Right ventricle myocardium superior (tissue), 1 donor: Measurements from ENCODE around the gene ELFN1. TPM values are rescaled to one million over a fixed set of nuclear protein-coding genes. Genes with fewer than 3 reads are reported as not detected.
A peak's percentile ranks its signal among the peaks of the same experiment; 100 is the strongest.
"Not testable (repeated sequence)": the region's sequence is repeated elsewhere in the genome, so short reads cannot be mapped to it uniquely, and the experiment has no call there.

ENCODE experiments used
- ATAC-seq: fragments of 200-7000 bp; cut with Tn5 transposase; one replicate; pipeline ENCODE4 v1.9.1; 2020; ENCODE audit warnings: mild to moderate bottlenecking; ENCODE audit not compliant: poor library complexity
- DNase-seq: peaks from one replicate; pipeline ENCODE4 v3.0.0-alpha.2; 2020
- intact Hi-C: fragments of 100-400 bp; cut with DNase I; formaldehyde crosslinking; loops from one replicate; pipeline ENCODE4 v1.11.2; 2022
- total RNA-seq: library from RNA; stranded (reverse); fragmentation: NEBNext Ultra II Directional; extraction: Animal tissue kit (Norgen Biotek cat#: 25700); gene quantifications from one replicate; pipeline ENCODE4 v1.2.1, GENCODE V29; 2021
- donor health status: DM: no; HTN: yes; CAD: no; lungs with severe emphysema.

The ELFN1 gene
- total RNA-seq, 1 donor from 2014 or later: 10.8 TPM

DNA sequence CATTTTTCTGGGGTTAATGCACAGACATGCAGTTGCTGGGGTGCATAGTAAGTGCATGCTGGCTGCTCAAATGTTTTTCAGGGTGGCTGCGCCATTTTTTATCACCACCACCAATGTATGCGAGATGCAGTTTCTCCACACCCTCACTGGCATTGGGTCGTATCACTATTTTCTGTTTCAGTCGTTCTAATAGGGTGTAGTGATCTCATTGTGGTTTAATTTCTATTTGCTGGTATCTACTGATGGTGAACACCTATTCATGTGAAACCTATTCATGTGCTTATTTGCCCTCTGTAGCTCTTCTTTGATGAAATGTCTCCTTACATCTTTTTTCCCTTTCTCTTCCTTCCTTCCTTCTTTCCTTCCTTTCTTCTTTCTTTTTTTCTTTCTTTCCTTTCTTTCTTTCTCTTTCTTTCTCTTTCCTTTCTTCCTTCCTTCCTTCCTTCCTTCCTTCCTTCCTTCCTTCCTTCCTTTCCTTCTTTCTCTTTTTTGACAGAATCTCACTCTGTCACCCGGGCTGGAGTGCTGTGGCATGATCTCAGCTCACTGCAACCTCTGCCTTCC is 84.3 kb downstream of the ELFN1 start:
- ATAC-seq (no peak), DNase-seq (no peak)
- intact Hi-C loops: no loop called here

DNA sequence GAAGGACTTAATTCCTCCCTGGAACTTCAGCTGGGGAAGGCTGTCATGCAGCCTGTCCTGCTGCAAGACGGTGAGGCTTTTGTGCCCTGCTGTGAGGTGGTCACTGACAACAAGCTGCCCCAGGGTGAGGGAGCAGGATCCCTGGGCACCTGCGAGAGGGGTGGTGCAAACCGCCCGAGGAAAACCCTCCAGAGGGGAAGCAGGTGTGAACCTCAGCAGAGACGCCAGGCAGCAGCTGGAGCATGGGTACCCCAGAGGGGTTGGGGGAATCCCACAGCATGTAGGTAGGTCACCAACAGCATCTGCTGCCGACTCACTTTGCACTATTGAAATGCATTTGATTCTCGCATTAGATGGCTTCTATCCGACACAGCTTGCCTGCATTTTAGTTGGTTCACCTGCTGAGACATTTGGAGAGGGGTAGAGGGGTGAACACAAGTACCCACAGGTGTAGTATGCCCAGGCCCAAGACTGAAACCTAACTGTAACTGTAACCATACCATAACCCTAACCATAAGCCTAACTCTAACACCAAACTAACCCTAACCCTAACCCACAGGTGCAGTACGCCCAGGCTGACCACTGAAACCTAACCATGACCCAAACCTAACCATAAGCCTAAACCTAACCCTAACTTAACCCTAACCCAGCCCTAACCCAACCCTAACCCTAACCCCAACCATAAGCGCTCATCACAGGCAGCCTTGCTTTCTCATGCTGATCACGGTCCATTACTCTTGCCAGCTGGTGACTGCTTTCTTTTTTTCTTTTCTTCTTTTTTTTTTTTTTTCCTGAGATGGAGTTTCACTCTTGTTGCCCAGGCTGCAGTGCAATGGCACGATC is 85.9 kb downstream of the ELFN1 start:
- intact Hi-C loops: no loop called here
- DNase-seq: no peak
- ATAC-seq: no peak

DNA sequence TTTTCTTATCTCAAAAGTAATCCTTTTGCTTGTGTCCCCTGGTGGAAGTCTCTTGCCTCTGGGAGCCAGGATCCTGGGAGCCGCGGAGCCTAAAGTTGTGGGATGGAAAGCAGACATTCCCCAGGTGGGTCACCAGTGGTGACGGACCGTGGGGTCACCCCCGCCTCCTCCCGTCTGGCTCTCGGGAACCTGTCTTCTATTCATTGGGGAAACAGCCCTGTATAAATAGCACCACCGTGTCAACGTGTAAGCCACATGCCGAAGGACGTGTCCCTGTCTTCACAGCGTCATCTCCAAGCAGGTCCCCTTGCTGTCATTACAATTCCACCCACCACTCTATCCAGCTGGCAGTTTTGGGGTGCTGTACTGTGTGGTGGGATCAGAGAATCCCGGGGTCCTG is 87.5 kb downstream of the ELFN1 start:
- ATAC-seq: no peak
- no peak for DNase-seq
- intact Hi-C loops: no loop called here

DNA sequence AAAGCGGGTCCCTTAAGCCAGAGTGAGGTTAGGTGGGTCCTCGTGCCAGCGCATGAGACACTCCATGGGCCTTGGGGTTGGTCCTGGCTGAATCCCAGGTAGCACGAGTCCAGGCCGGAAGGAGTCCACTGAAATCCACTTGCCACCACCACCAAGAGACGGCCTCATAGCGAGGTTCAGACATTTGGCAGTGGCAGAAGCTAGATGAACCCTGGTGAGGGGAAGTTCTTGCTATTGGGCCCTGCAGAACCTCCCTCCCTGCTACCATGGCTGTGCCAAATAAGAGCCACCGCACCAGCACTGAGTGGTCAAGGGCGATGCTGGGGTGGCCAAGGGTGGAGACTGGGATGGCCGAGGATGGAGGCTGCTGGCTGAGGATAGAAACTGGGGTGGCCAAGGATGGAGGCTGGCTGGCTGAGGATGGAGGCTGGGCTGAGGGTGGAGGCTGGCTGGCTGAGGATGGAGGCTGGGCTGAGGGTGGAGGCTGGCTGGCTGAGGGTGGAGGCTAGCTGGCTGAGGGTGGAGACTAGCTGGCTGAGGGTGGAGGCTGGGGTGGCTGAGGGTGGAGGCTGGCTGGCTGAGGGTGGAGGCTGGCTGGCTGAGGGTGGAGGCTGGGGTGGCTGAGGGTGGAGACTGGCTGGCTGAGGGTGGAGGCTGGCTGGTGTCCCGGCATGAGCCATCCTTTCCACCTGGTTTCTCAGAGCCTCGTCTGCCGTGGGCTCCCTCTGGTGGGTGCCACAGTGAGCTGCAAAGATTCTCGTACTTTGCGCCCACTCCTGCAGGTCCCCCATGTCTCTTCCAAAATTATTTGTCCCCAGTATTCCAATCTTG is 88.2 kb downstream of the ELFN1 start:
- peak; percentile 80 for ATAC-seq
- no peak for DNase-seq
- intact Hi-C loops: no loop called here

GRCh38 chr7:1758859-1759521 is 88.9 kb downstream of the ELFN1 start:
- DNase-seq (peak; percentile 75), ATAC-seq (peak; percentile 96)
- intact Hi-C loops: no loop called here

- no peak for ATAC-seq
- intact Hi-C loops: loop anchor here (2.0 kb wide), 1 partner anchor 98 kb away; no protein-coding TSS in a partner anchor
- DNase-seq: no peak
Observed at GRCh38 chr7:1761097-1761496, 91.0 kb downstream of the ELFN1 start.

DNA sequence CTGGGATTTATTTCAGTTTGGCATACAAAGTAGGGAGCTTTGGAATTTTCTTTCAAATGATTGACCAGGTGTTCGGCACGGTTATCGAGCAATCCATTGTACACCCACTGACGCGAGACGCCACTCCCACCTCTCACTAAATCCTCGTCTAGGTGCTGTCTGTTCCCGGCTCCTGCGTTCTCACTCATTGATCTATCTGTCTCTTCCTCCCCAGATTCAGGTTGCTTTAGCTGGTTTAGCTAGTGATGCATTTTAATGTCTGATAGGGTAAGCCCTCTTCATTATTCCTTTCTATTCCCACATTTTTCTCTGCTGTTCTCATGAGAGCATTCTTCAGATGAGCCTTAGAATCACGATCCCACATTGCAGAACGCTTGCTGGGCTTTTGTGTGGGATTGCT is 91.7 kb downstream of the ELFN1 start:
- ATAC-seq: no peak
- no peak for DNase-seq
- intact Hi-C loops: loop anchor here (2.0 kb wide), 1 partner anchor 99 kb away; no protein-coding TSS in a partner anchor

- ATAC-seq (no peak), DNase-seq (no peak)
- intact Hi-C loops: no loop called here
Observed at GRCh38 chr7:1762238-1762945, 92.3 kb downstream of the ELFN1 start.

GRCh38 chr7:1763033-1763432 is 93.0 kb downstream of the ELFN1 start:
- DNase-seq (no peak), ATAC-seq (no peak)
- intact Hi-C loops: no loop called here

DNA sequence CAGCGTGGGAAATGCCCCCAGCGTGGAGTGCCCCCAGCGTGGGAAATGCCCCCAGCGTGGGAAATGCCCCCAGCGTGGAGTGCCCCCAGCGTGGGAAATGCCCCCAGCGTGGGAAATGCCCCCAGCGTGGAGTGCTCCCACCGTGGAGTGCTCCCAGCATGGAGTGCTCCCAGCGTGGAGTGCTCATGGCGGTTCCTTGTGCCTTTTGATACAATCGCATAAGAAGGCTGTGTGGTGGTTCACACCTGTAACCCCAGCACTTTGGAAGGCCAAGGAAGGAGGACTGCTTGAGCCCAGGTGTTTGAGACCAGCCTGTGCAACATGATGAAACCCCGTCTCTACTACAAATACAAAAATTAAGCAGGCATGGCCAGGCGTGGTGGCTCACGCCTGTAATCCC is 93.8 kb downstream of the ELFN1 start:
- DNase-seq, intact Hi-C loops, ATAC-seq: not testable (repeated sequence)

DNA sequence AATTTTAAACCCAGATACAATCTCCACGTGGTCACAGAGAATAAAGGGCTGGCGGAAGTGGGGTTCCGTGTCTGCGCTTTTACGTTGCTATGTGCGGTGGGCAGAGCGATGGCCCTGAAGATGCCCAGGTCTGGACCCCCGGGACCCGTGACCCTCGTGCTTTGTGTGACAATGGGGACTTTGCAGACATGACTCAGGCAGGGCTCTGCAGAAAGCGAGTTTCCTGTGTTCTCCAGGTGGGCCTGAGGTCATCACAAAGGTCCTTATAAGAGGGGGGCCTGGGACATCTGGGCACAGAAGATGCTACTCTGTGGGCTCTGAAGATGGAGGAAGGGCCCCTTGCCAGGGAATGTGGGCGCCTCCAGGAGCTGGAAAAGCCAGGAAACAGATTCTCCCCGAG is 95.3 kb downstream of the ELFN1 start:
- DNase-seq (no peak), ATAC-seq (no peak)
- intact Hi-C loops: loop anchor here (5.0 kb wide), 1 partner anchor 183 kb away; no protein-coding TSS in a partner anchor

DNA sequence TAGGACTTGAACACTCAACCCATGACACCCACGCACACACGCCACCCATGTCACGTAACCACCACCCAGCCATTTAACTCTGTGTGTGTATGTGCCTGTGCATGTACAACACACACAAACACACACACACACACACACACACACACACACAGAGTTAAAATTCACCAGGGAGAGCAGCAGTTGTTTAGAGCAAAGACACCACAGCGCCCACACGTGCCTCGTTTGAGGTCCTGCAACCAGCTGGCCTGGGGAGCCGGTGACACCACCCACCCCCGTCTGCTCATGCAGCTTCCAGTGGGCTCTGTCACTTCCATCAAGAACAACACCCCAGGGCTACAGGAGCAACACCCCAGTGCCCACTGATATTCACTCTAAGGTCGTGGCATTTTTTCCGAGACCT is 97.4 kb downstream of the ELFN1 start:
- peak; percentile 41 for ATAC-seq
- intact Hi-C loops: loop anchor here (5.0 kb wide), 1 partner anchor 185 kb away; no protein-coding TSS in a partner anchor

GRCh38 chr7:1768832-1769231 is 98.8 kb downstream of the ELFN1 start:
- intact Hi-C loops: loop anchor here (5.0 kb wide), 1 partner anchor 187 kb away; no protein-coding TSS in a partner anchor
- ATAC-seq: no peak
- no peak for DNase-seq

More for the DNA sequence above, 97.4 kb downstream of the ELFN1 start:
- DNase-seq: no peak

GRCh38 chr7:1769286-1770200 is 99.5 kb downstream of the ELFN1 start:
- intact Hi-C loops: loop anchor here (5.0 kb wide), 1 partner anchor 187 kb away; no protein-coding TSS in a partner anchor
- no peak for ATAC-seq
- no peak for DNase-seq

DNA sequence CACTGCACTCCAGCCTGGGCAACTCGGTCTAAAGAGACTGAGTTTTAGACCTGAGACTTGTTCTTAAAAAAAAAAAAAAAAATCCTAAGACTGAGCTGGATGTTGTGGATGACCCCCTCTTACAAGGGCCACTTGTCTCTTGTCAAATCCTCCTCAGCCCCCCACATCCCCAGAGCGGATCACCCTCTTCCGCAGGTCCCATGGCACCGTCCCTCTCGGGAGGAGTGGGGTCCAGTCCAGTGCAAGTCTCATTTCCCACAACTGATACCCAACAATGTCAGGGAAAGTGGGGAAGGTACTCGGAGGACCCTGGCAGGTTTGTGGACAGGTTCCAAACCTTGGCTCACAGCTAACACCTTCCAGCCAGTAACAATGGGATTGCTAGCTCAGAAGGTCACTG is 100.3 kb downstream of the ELFN1 start:
- intact Hi-C loops: no loop called here
- no peak for ATAC-seq
- no peak for DNase-seq

DNA sequence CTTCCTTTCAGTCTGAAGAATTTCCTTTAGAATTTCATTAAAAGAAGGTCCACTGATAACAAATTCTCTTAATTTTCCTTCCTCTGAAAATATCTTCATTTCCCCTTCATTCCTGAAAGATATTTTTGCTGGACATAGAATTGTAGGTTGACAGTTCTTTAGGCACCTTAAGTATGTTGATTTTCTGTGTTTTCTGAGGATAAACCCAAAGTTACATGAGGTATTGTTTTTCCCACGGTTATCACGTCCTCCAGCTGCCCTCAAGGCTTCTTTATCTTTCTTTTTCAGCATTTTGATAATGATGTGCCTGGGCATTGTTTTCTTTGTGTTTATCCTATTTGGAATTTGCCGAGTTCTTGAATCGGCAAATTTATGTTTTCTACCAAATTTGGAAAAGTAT is 105.3 kb downstream of the ELFN1 start:
- DNase-seq: no peak
- ATAC-seq: no peak
- intact Hi-C loops: no loop called here

DNA sequence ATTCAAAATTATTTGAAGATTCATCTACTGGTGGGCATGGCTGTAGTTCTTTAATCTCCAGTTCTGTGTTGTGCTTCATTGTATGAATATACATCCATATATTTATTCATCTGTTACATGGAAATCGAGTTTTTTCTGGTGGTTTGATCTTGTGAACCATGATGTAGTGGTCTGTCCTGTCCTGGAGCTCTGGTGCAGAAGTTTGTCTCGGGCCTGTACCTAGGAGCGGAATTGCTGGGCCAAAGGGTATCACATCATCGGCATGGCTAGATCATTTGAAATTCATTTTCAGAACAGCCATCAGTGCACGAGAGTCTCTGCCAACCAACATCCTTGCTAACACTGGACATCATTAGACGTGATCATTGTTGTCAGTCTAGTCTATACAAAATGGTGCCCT is 107.0 kb downstream of the ELFN1 start:
- intact Hi-C loops: no loop called here
- no peak for DNase-seq
- no peak for ATAC-seq
